WTC11 (cell line): ENCODE data around the gene PLLP. TPM values are rescaled to one million over a fixed set of nuclear protein-coding genes. Genes with fewer than 3 reads are reported as not detected.

ENCODE experiments used
- ATAC-seq: fragments of 200-7000 bp; cut with Tn5 transposase; 2 replicates; pipeline ENCODE4 v1.10.0; 2021; ENCODE audit warnings: mild to moderate bottlenecking, moderate library complexity
- CTCF ChIA-PET: fragments of 300-600 bp; sonication (Branson Sonifier 250); formaldehyde crosslinking; loops from one replicate; lab custom pipeline; 2021; ENCODE audit warnings: antibody characterized with exemption; lab: Charles Lee
- POLR2A ChIA-PET: fragments of 350-600 bp; sonication (Branson Sonifier 250); formaldehyde crosslinking; loops from one replicate; lab custom pipeline; 2021; ENCODE audit warnings: antibody characterized with exemption; lab: Charles Lee
- DNase-seq: peaks from one replicate; pipeline ENCODE4 v3.0.0; 2021; ENCODE audit warnings: low spot score
- H3K27ac Mint-ChIP-seq: 2 replicates; pipeline ENCODE4 v1.8.0; 2021; ENCODE audit warnings: mixed read lengths
- H3K27me3 Mint-ChIP-seq: 2 replicates; pipeline ENCODE4 v1.8.0; 2021; ENCODE audit warnings: low read depth, mild to moderate bottlenecking, moderate library complexity, mixed read lengths
- H3K36me3 Mint-ChIP-seq: 2 replicates; pipeline ENCODE4 v1.8.0; 2021; ENCODE audit warnings: mixed read lengths
- H3K4me1 Mint-ChIP-seq: 2 replicates; pipeline ENCODE4 v1.8.0; 2022; ENCODE audit warnings: mixed read lengths
- H3K4me3 Mint-ChIP-seq: 2 replicates; pipeline ENCODE4 v1.8.0; 2021; ENCODE audit warnings: mild to moderate bottlenecking, moderate library complexity, mixed read lengths
- H3K9me3 Mint-ChIP-seq: 2 replicates; pipeline ENCODE4 v1.8.0; 2021; ENCODE audit warnings: mixed read lengths
- ATF6 ChIP-seq: sonication (generic); formaldehyde crosslinking; IDR thresholded peaks from 2 replicates; pipeline ENCODE4 v1.8.1; 2023; ENCODE audit warnings: mild to moderate bottlenecking, missing genetic modification reagents
- CREM ChIP-seq: sonication (generic); formaldehyde crosslinking; IDR thresholded peaks from 2 replicates; pipeline ENCODE4 v1.8.1; 2022; ENCODE audit warnings: mild to moderate bottlenecking, missing genetic modification reagents, moderate library complexity
- E2F1 ChIP-seq: sonication (generic); formaldehyde crosslinking; IDR thresholded peaks from 2 replicates; pipeline ENCODE4 v1.8.0; 2022; ENCODE audit warnings: mild to moderate bottlenecking, missing genetic modification reagents
- E2F5 ChIP-seq: sonication (generic); formaldehyde crosslinking; IDR thresholded peaks from 2 replicates; pipeline ENCODE4 v1.8.1; 2022; ENCODE audit warnings: mild to moderate bottlenecking, moderate library complexity, missing genetic modification reagents
- FOXK1 ChIP-seq: sonication (generic); formaldehyde crosslinking; IDR thresholded peaks from 2 replicates; pipeline ENCODE4 v1.8.0; 2022; ENCODE audit warnings: mild to moderate bottlenecking, moderate library complexity, missing genetic modification reagents
- NFATC4 ChIP-seq: fragments of 250-450 bp; sonication (Bioruptor Pico); IDR thresholded peaks from 2 replicates; pipeline ENCODE4 v1.9.0; 2021; ENCODE audit warnings: mild to moderate bottlenecking
- OVOL2 ChIP-seq: fragments of 250-450 bp; sonication (Bioruptor Pico); IDR thresholded peaks from 2 replicates; pipeline ENCODE4 v1.9.0; 2021; ENCODE audit warnings: mild to moderate bottlenecking, borderline replicate concordance
- SMAD3 ChIP-seq: sonication (generic); formaldehyde crosslinking; IDR thresholded peaks from 2 replicates; pipeline ENCODE4 v1.8.0; 2022; ENCODE audit warnings: missing genetic modification reagents, mild to moderate bottlenecking, borderline replicate concordance
- SMAD4 ChIP-seq: sonication (generic); formaldehyde crosslinking; IDR thresholded peaks from 2 replicates; pipeline ENCODE4 v1.8.0; 2022; ENCODE audit warnings: mild to moderate bottlenecking, missing genetic modification reagents
- TCF7 ChIP-seq: sonication (generic); formaldehyde crosslinking; IDR thresholded peaks from 2 replicates; pipeline ENCODE4 v1.8.0; 2022; ENCODE audit warnings: mild to moderate bottlenecking, low read depth, missing genetic modification reagents, moderate library complexity
- TEAD4 ChIP-seq: sonication (generic); formaldehyde crosslinking; IDR thresholded peaks from 2 replicates; pipeline ENCODE4 v1.8.0; 2022; ENCODE audit warnings: mild to moderate bottlenecking, missing genetic modification reagents
- ZNF423 ChIP-seq: fragments of 250-450 bp; sonication (Bioruptor Pico); IDR thresholded peaks from 2 replicates; pipeline ENCODE4 v2.1.2; 2022; ENCODE audit warnings: mild to moderate bottlenecking, moderate library complexity
- ZNF425 ChIP-seq: fragments of 250-450 bp; sonication (Bioruptor Pico); conservative IDR thresholded peaks from 2 replicates; pipeline ENCODE4 v1.9.0; 2021; ENCODE audit warnings: mild to moderate bottlenecking
- ZNF532 ChIP-seq: fragments of 250-450 bp; sonication (Bioruptor Pico); IDR thresholded peaks from 2 replicates; pipeline ENCODE4 v1.9.0; 2021; ENCODE audit warnings: mild to moderate bottlenecking, borderline replicate concordance
- ZNF671 ChIP-seq: fragments of 250-450 bp; sonication (Bioruptor Pico); IDR thresholded peaks from 2 replicates; pipeline ENCODE4 v1.8.0; 2021; ENCODE audit warnings: mild to moderate bottlenecking
- total RNA-seq: library from RNA; stranded (reverse); gene quantifications from 3 replicates; pipeline ENCODE4 v1.2.3, GENCODE V29; 2021

Gene PLLP
- total RNA-seq, 1 experiment from 2014 or later: 2.8 TPM

GRCh38 chr16:57209780-57210179, 74.7 kb downstream of the PLLP start:
- DNase-seq: no peak
- H3K9me3 Mint-ChIP-seq: no peaks in the 10 kb centered on the region
- H3K36me3 Mint-ChIP-seq: peaks cover 47% of the 10 kb centered on the region
- TF ChIP-seq CREM (CRISPR knock-in tag) (no peak), SMAD4 (CRISPR knock-in tag) (no peak), ATF6 (CRISPR knock-in tag) (no peak), ZNF425 (CRISPR knock-in tag) (no peak)
- ATAC-seq: no peak
- H3K4me3 Mint-ChIP-seq: no peak overlapping the region
- ChIA-PET CTCF (no interaction called here), POLR2A (no interaction called here)
- H3K27me3 Mint-ChIP-seq: no peaks in the 10 kb centered on the region
- H3K27ac Mint-ChIP-seq: no peak overlapping the region
- no peaks in the 10 kb centered on the region for H3K4me1 Mint-ChIP-seq

GRCh38 chr16:57208926-57209325, 75.5 kb downstream of the PLLP start:
- Mint-ChIP-seq H3K36me3 (peaks cover 40% of the 10 kb centered on the region), H3K27ac (no peak overlapping the region), H3K27me3 (no peaks in the 10 kb centered on the region), H3K4me1 (no peaks in the 10 kb centered on the region), H3K9me3 (no peaks in the 10 kb centered on the region), H3K4me3 (no peak overlapping the region)
- TF ChIP-seq ZNF423 (CRISPR knock-in tag): no peak
- no peak for TF ChIP-seq E2F5 (CRISPR knock-in tag)
- no peak for TF ChIP-seq CREM (CRISPR knock-in tag)
- no peak for TF ChIP-seq ZNF532
- no peak for TF ChIP-seq TEAD4
- no peak for TF ChIP-seq FOXK1
- no peak for TF ChIP-seq E2F1 (CRISPR knock-in tag)
- TF ChIP-seq NFATC4: no peak
- TF ChIP-seq TCF7 (CRISPR knock-in tag): no peak
- no peak for TF ChIP-seq ZNF671 (CRISPR knock-in tag)
- TF ChIP-seq OVOL2 (CRISPR knock-in tag): no peak
- no peak for TF ChIP-seq SMAD3
- POLR2A ChIA-PET: no interaction called here
- DNase-seq (no peak), ATAC-seq (no peak)
- CTCF ChIA-PET: no interaction called here

Other genes with a start within 250 kb of the PLLP start
- gene CPNE2, start 192.1 kb downstream of the PLLP start, total RNA-seq: 14.0 to 17.9 TPM (median 16.7 TPM) in 3 replicates
- gene PSME3IP1, start 98.6 kb downstream of the PLLP start, total RNA-seq: 102 to 107 TPM (median 104 TPM) in 3 replicates
- gene RSPRY1, start 98.3 kb downstream of the PLLP start, total RNA-seq: 22.7 to 28.5 TPM (median 26.8 TPM) in 3 replicates
- gene ARL2BP, start 39.4 kb downstream of the PLLP start, total RNA-seq: 10.6 to 12.4 TPM (median 12.3 TPM) in 3 replicates
- 0.35 to 0.60 TPM (median 0.44 TPM) in 3 replicates for gene CCL22, start 74.1 kb upstream of the PLLP start, total RNA-seq
- gene CX3CL1, start 87.8 kb upstream of the PLLP start, total RNA-seq: 0.66 to 1.2 TPM (median 1.1 TPM) in 3 replicates
- gene CCL17, start 120.1 kb upstream of the PLLP start, total RNA-seq: not detected in 3 replicates
- 85.9 to 94.7 TPM (median 87.9 TPM) in 3 replicates for gene CIAPIN1, start 162.7 kb upstream of the PLLP start, total RNA-seq
- gene COQ9, start 162.8 kb upstream of the PLLP start, total RNA-seq: 39.2 to 40.2 TPM (median 39.8 TPM) in 3 replicates
- 67.9 to 75.4 TPM (median 67.9 TPM) in 3 replicates for gene POLR2C, start 178.0 kb upstream of the PLLP start, total RNA-seq
- 21.8 to 25.0 TPM (median 21.9 TPM) in 3 replicates for gene DOK4, start 201.8 kb upstream of the PLLP start, total RNA-seq